ENCODE measurements around the gene STT3A. TPM values are rescaled to one million over a fixed set of nuclear protein-coding genes. Genes with fewer than 3 reads are reported as not detected.
"Not testable (repeated sequence)": the region's sequence is repeated elsewhere in the genome, so short reads cannot be mapped to it uniquely, and the experiment has no call there.

STT3A gene
- 175 and 176 TPM in 2 replicates for total RNA-seq (2014; rRNA removed; shearing (Covaris generic))

GRCh38 chr11:125592305-125593113 lies at the start of gene STT3A:
Gene STT3A (plus strand): TSS chr11:125592852. CDS start chr11:125595916, 3,064 bp downstream.
- peak; percentile 99 for DNase-seq (ENCODE audit: low spot score)

GRCh38 chr11:125550780-125551179 lies 41.9 kb upstream of the STT3A start:
- DNase-seq (ENCODE audit: low spot score): no peak

- no peak for DNase-seq (ENCODE audit: low spot score)
Observed at GRCh38 chr11:125551835-125552342, 40.8 kb upstream of the STT3A start.

- no peak for DNase-seq (ENCODE audit: low spot score)
Observed at GRCh38 chr11:125552927-125553326, 39.7 kb upstream of the STT3A start.

GRCh38 chr11:125553357-125553756 lies 39.3 kb upstream of the STT3A start:
- DNase-seq (ENCODE audit: low spot score): no peak

- DNase-seq (ENCODE audit: low spot score): peak; percentile 39
Observed at GRCh38 chr11:125554038-125554437, 38.6 kb upstream of the STT3A start.

GRCh38 chr11:125559888-125560287 lies 32.8 kb upstream of the STT3A start:
- DNase-seq (ENCODE audit: low spot score): no peak

- no peak for DNase-seq (ENCODE audit: low spot score)
Observed at GRCh38 chr11:125561924-125562323, 30.7 kb upstream of the STT3A start.

- DNase-seq (ENCODE audit: low spot score): no peak
Observed at GRCh38 chr11:125562430-125562829, 30.2 kb upstream of the STT3A start.

- DNase-seq (ENCODE audit: low spot score): no peak
Observed at GRCh38 chr11:125564357-125564756, 28.3 kb upstream of the STT3A start.

GRCh38 chr11:125566235-125566634 lies 26.4 kb upstream of the STT3A start:
- DNase-seq (ENCODE audit: low spot score): no peak

GRCh38 chr11:125568970-125569914 lies 23.4 kb upstream of the STT3A start, which contains the start of gene EI24:
Gene EI24 (plus strand): TSS chr11:125569477. CDS start chr11:125572528, 3,051 bp downstream.
- DNase-seq (ENCODE audit: low spot score): peak; percentile 97

- peak; percentile 48 for DNase-seq (ENCODE audit: low spot score)
Observed at GRCh38 chr11:125569915-125570621, 22.6 kb upstream of the STT3A start.

GRCh38 chr11:125570952-125571351 lies 21.7 kb upstream of the STT3A start:
- DNase-seq (ENCODE audit: low spot score): no peak

GRCh38 chr11:125572916-125573315 lies 19.7 kb upstream of the STT3A start:
- no peak for DNase-seq (ENCODE audit: low spot score)

- DNase-seq (ENCODE audit: low spot score): not testable (repeated sequence)
Observed at GRCh38 chr11:125577181-125577580, 15.5 kb upstream of the STT3A start.

- no peak for DNase-seq (ENCODE audit: low spot score)
Observed at GRCh38 chr11:125578783-125579182, 13.9 kb upstream of the STT3A start.

- no peak for DNase-seq (ENCODE audit: low spot score)
Observed at GRCh38 chr11:125579811-125580210, 12.8 kb upstream of the STT3A start.

- no peak for DNase-seq (ENCODE audit: low spot score)
Observed at GRCh38 chr11:125583496-125583895, 9.2 kb upstream of the STT3A start.

GRCh38 chr11:125585487-125585886 lies 7.2 kb upstream of the STT3A start:
- no peak for DNase-seq (ENCODE audit: low spot score)

GRCh38 chr11:125586623-125587022 lies 6.0 kb upstream of the STT3A start:
- DNase-seq (ENCODE audit: low spot score): no peak

Data from HT-29 (cell line).